HuH-7 (cell line): ENCODE data around the gene COL23A1.

ENCODE experiments used
- DNase-seq: peaks from one replicate; pipeline ENCODE4 v3.0.0; 2011; ENCODE audit warnings: low spot score

The COL23A1 gene

GRCh38 chr5:178282391-178282790 lies 307.8 kb downstream of the COL23A1 start:
- no peak for DNase-seq

- DNase-seq: no peak
Observed at GRCh38 chr5:178281331-178281730, 308.9 kb downstream of the COL23A1 start.

GRCh38 chr5:178280631-178281030 lies 309.6 kb downstream of the COL23A1 start:
- DNase-seq: no peak

- DNase-seq: peak; percentile 94
Observed at GRCh38 chr5:178279723-178280438, 310.3 kb downstream of the COL23A1 start.

- DNase-seq: no peak
Observed at GRCh38 chr5:178279026-178279722, 311.0 kb downstream of the COL23A1 start.

GRCh38 chr5:178278358-178279023 lies 311.7 kb downstream of the COL23A1 start:
- no peak for DNase-seq

- DNase-seq: no peak
Observed at GRCh38 chr5:178277866-178278265, 312.3 kb downstream of the COL23A1 start.

- no peak for DNase-seq
Observed at GRCh38 chr5:178277346-178277745, 312.8 kb downstream of the COL23A1 start.

GRCh38 chr5:178274781-178275537 lies 315.2 kb downstream of the COL23A1 start:
- DNase-seq: no peak

GRCh38 chr5:178273665-178274541 lies 316.3 kb downstream of the COL23A1 start:
- no peak for DNase-seq

GRCh38 chr5:178273041-178273440 lies 317.2 kb downstream of the COL23A1 start:
- DNase-seq: no peak

- no peak for DNase-seq
Observed at GRCh38 chr5:178272591-178272990, 317.6 kb downstream of the COL23A1 start.

GRCh38 chr5:178271726-178272479 lies 318.3 kb downstream of the COL23A1 start:
- no peak for DNase-seq

GRCh38 chr5:178271231-178271630 lies 319.0 kb downstream of the COL23A1 start:
- DNase-seq: no peak

- DNase-seq: no peak
Observed at GRCh38 chr5:178269499-178269898, 320.7 kb downstream of the COL23A1 start.

GRCh38 chr5:178267876-178268275 lies 322.3 kb downstream of the COL23A1 start:
- no peak for DNase-seq

GRCh38 chr5:178267245-178267644 lies 322.9 kb downstream of the COL23A1 start:
- DNase-seq: no peak

GRCh38 chr5:178266581-178266980 lies 323.6 kb downstream of the COL23A1 start:
- DNase-seq: no peak

- DNase-seq: no peak
Observed at GRCh38 chr5:178265746-178266145, 324.4 kb downstream of the COL23A1 start.

- DNase-seq: no peak
Observed at GRCh38 chr5:178264044-178264443, 326.1 kb downstream of the COL23A1 start.
